H1 (cell line): ENCODE measurements around the gene GIT1. TPM values are rescaled to one million over a fixed set of nuclear protein-coding genes. Genes with fewer than 3 reads are reported as not detected.

Experiments used
- CTCF ChIA-PET: fragments of 300-600 bp; sonication (Branson Sonifier 250); formaldehyde crosslinking; loops from one replicate; lab custom pipeline; 2021; ENCODE audit not compliant: partially characterized antibody; lab: Charles Lee
- POLR2A ChIA-PET: fragments of 300-600 bp; sonication (Branson Sonifier 250); formaldehyde crosslinking; loops from one replicate; lab custom pipeline; 2021; ENCODE audit warnings: inconsistent platforms; ENCODE audit not compliant: partially characterized antibody; lab: Charles Lee
- DNase-seq, 2 experiments: peaks; one replicate each; pipeline versions ENCODE4 v3.0.0 to v3.0.0-alpha.2; 2010 to 2022; ENCODE audit warnings: low spot score in 2 of 2, low read depth in 1 of 2, mixed read lengths in 1 of 2
- FAIRE-seq: peaks from 2 replicates; lab custom pipeline; 2011; peaks lifted over from hg19 to GRCh38; lab: Jason Lieb, UNC
- H2AFZ ChIP-seq: 2 replicates; pipeline ENCODE4 v1.8.1; 2012; ENCODE audit warnings: low read length, inconsistent platforms
- H2AK5ac ChIP-seq: 2 replicates; pipeline ENCODE4 v1.6.1; 2013; ENCODE audit warnings: low read depth, low read length
- H2BK120ac ChIP-seq: replicated peaks from 2 replicates; pipeline ENCODE3; 2013; ENCODE audit warnings: low read depth, low read length, inconsistent platforms
- H2BK12ac ChIP-seq: 2 replicates; pipeline ENCODE4 v1.6.1; 2013; ENCODE audit warnings: low read depth, low read length
- H2BK15ac ChIP-seq: 2 replicates; pipeline ENCODE4 v1.6.1; 2013; ENCODE audit warnings: low read length
- H2BK20ac ChIP-seq: 2 replicates; pipeline ENCODE4 v1.6.1; 2013; ENCODE audit warnings: low read length
- H2BK5ac ChIP-seq: 2 replicates; pipeline ENCODE4 v1.6.1; 2013; ENCODE audit warnings: low read depth, low read length
- H3K14ac ChIP-seq: 2 replicates; pipeline ENCODE4 v1.6.1; 2013; ENCODE audit warnings: inconsistent platforms; ENCODE audit not compliant: insufficient read length
- H3K18ac ChIP-seq: 2 replicates; pipeline ENCODE4 v1.6.1; 2013; ENCODE audit warnings: low read length; ENCODE audit errors: extremely low read depth
- H3K23ac ChIP-seq: 2 replicates; pipeline ENCODE4 v1.6.1; 2013; ENCODE audit warnings: inconsistent platforms; ENCODE audit not compliant: insufficient read length
- H3K23me2 ChIP-seq: 2 replicates; pipeline ENCODE4 v1.6.1; 2013; ENCODE audit warnings: low read depth, low read length
- H3K27ac ChIP-seq: 2 replicates; pipeline ENCODE4 v1.6.1; 2011; ENCODE audit warnings: low read depth, low read length, inconsistent platforms
- H3K27me3 ChIP-seq, 4 experiments: replicated peaks in 1 of 4; 1 replicate in 1 of 4; 2 replicates in 3 of 4; pipeline versions ENCODE4 v1.6.1 to v1.8.1; 2011 to 2013; ENCODE audit warnings: low read length in 3 of 4, mild to moderate bottlenecking in 3 of 4, inconsistent platforms in 2 of 4, mixed read lengths in 2 of 4, moderate library complexity in 1 of 4; ENCODE audit not compliant: control insufficient read depth in 3 of 4, insufficient read depth in 3 of 4; ENCODE audit errors: extremely low read depth in 1 of 4
- H3K36me3 ChIP-seq, 4 experiments: 2 replicates each; pipeline versions ENCODE4 v1.6.1 to v1.8.1; 2011 to 2013; ENCODE audit warnings: mild to moderate bottlenecking in 4 of 4, low read length in 3 of 4, moderate library complexity in 2 of 4, control low read depth in 1 of 4, inconsistent platforms in 1 of 4; ENCODE audit not compliant: insufficient read depth in 4 of 4, control insufficient read depth in 2 of 4
- H3K4ac ChIP-seq: replicated peaks from 2 replicates; pipeline ENCODE3; 2013; ENCODE audit warnings: low read length, low read depth, mixed read lengths, inconsistent platforms; ENCODE audit not compliant: insufficient read length
- H3K4me1 ChIP-seq, 4 experiments: replicated peaks in 1 of 4; 1 replicate in 1 of 4; 2 replicates in 3 of 4; pipeline versions ENCODE4 v1.6.1 to v1.8.1; 2011 to 2013; ENCODE audit warnings: low read length in 3 of 4, inconsistent platforms in 2 of 4, mixed read lengths in 1 of 4; ENCODE audit not compliant: insufficient read depth in 4 of 4, control insufficient read depth in 3 of 4
- H3K4me2 ChIP-seq, 2 experiments: 2 replicates each; pipeline versions ENCODE4 v1.6.1 to v1.8.1; 2011 to 2013; ENCODE audit warnings: low read depth in 2 of 2, low read length in 2 of 2, control low read depth in 1 of 2, inconsistent platforms in 1 of 2, mild to moderate bottlenecking in 1 of 2; ENCODE audit not compliant: insufficient read depth in 1 of 2
- H3K4me3 ChIP-seq, 4 experiments: fragments of 200-600, 300-600 bp in 1 of 4; sonication (generic), shearing (Covaris generic), sonication (Bioruptor Twin) in 1 of 4; 2 replicates each; pipeline versions ENCODE4 v1.5.1 to v1.8.1; 2011 to 2016; ENCODE audit warnings: low read length in 4 of 4, low read depth in 3 of 4, control low read depth in 2 of 4, inconsistent platforms in 2 of 4, mild to moderate bottlenecking in 2 of 4, mixed read lengths in 1 of 4, moderate library complexity in 1 of 4; ENCODE audit not compliant: insufficient read depth in 2 of 4; ENCODE audit errors: extremely low read depth in 1 of 4
- H3K56ac ChIP-seq: replicated peaks from 2 replicates; pipeline ENCODE3; 2013; ENCODE audit warnings: low read depth, mild to moderate bottlenecking, mixed read lengths, low read length, inconsistent platforms; ENCODE audit not compliant: insufficient read length
- H3K79me1 ChIP-seq: 2 replicates; pipeline ENCODE4 v1.6.1; 2013; ENCODE audit warnings: low read depth, low read length, control low read depth
- H3K79me2 ChIP-seq, 2 experiments: 2 replicates each; pipeline versions ENCODE4 v1.6.1 to v1.8.1; 2012 to 2013; ENCODE audit warnings: low read length in 2 of 2, mild to moderate bottlenecking in 2 of 2, inconsistent platforms in 1 of 2; ENCODE audit not compliant: insufficient read depth in 2 of 2, control insufficient read depth in 1 of 2
- H3K9ac ChIP-seq, 4 experiments: replicated peaks in 1 of 4; 1 replicate in 1 of 4; 2 replicates in 3 of 4; pipeline versions ENCODE4 v1.6.1 to v1.8.1; 2011 to 2013; ENCODE audit warnings: low read depth in 3 of 4, low read length in 3 of 4, control low read depth in 2 of 4, mild to moderate bottlenecking in 2 of 4, moderate library complexity in 2 of 4, inconsistent platforms in 1 of 4; ENCODE audit errors: extremely low read depth in 1 of 4
- H3K9me3 ChIP-seq, 2 experiments: 2 replicates each; pipeline versions ENCODE4 v1.6.1 to v1.8.1; 2012 to 2013; ENCODE audit warnings: mild to moderate bottlenecking in 2 of 2, moderate library complexity in 2 of 2, control low read depth in 1 of 2, inconsistent platforms in 1 of 2, low read depth in 1 of 2, low read length in 1 of 2, mixed read lengths in 1 of 2; ENCODE audit not compliant: insufficient read depth in 2 of 2
- H4K20me1 ChIP-seq, 2 experiments: replicated peaks in 1 of 2; 2 replicates each; pipeline versions ENCODE3 to v1.8.1; 2011 to 2013; ENCODE audit warnings: inconsistent platforms in 2 of 2, low read length in 2 of 2, mild to moderate bottlenecking in 1 of 2; ENCODE audit not compliant: insufficient read depth in 2 of 2, control insufficient read depth in 1 of 2
- H4K5ac ChIP-seq: 2 replicates; pipeline ENCODE4 v1.6.1; 2013; ENCODE audit warnings: low read length, low read depth, mixed read lengths, inconsistent platforms; ENCODE audit not compliant: insufficient read length
- H4K8ac ChIP-seq: 2 replicates; pipeline ENCODE4 v1.8.0; 2013; ENCODE audit warnings: mild to moderate bottlenecking, moderate library complexity, low read length, inconsistent platforms; ENCODE audit not compliant: insufficient read depth; ENCODE audit errors: extremely low read depth
- H4K91ac ChIP-seq: replicated peaks from 2 replicates; pipeline ENCODE3; 2013; ENCODE audit warnings: low read length, mixed read lengths, inconsistent platforms; ENCODE audit not compliant: insufficient read length
- ATF3 ChIP-seq: IDR thresholded peaks from 2 replicates; pipeline ENCODE4 v1.6.1; 2011; ENCODE audit warnings: low read depth, mild to moderate bottlenecking, low read length; ENCODE audit not compliant: insufficient read depth
- FOSL1 ChIP-seq: IDR thresholded peaks from 2 replicates; pipeline ENCODE4 v1.6.1; 2011; ENCODE audit warnings: mild to moderate bottlenecking, low read depth, low read length, moderate library complexity; ENCODE audit not compliant: insufficient read depth
- SAP30 ChIP-seq: fragments of 300-600 bp; sonication (generic); IDR thresholded peaks from 2 replicates; pipeline ENCODE4 v1.7.1; 2012; ENCODE audit warnings: low read length, moderate library complexity, mild to moderate bottlenecking, inconsistent platforms; ENCODE audit not compliant: insufficient read depth, insufficient replicate concordance
- SIRT6 ChIP-seq: IDR thresholded peaks from one replicate; pipeline ENCODE4 v1.7.1; 2012; ENCODE audit warnings: low read length, inconsistent platforms
- TEAD4 ChIP-seq: IDR thresholded peaks from 2 replicates; pipeline ENCODE4 v1.6.1; 2012; ENCODE audit warnings: low read depth, low read length, inconsistent platforms, mixed read lengths
- whole genome bisulfite sequencing, 2 experiments: shearing (Covaris generic) in 1 of 2; methylation state at CpG; one replicate each; pipeline versions ENCODE4 v1.1.6 to v1.1.7; 2013 to 2015; ENCODE audit warnings: low lambda C conversion rate in 2 of 2, mixed read lengths in 2 of 2, inconsistent platforms in 1 of 2, low coverage in 1 of 2, missing lambda C conversion rate in 1 of 2; ENCODE audit not compliant: insufficient replicate concordance in 2 of 2, insufficient coverage in 1 of 2, insufficient read length in 1 of 2; ENCODE audit errors: extremely low coverage in 1 of 2, missing lambda C conversion rate in 1 of 2; 5-methylcytosine and 5-hydroxymethylcytosine counted together
- polyA plus RNA-seq, 7 experiments: library from polyadenylated mRNA; depleted of rRNA in 3 of 7; stranded (reverse) in 5 of 7; unstranded in 2 of 7; fragments of >200 nt in 5 of 7; fragments of 200-250 nt in 2 of 7; gene quantifications; 1 replicate in 5 of 7; 2 replicates in 1 of 7; 4 replicates in 1 of 7; pipeline versions ENCODE4 v1.2.1 to v1.2.3, GENCODE V29; 2011 to 2013; ENCODE audit warnings: missing spikeins in 2 of 7, mixed read lengths in 2 of 7
- total RNA-seq: library from RNA; stranded (reverse); fragmentation: NEBNext Ultra II Directional; extraction: Animal tissue kit (Norgen Biotek cat#: 25700); gene quantifications from 2 replicates; pipeline ENCODE4 v1.2.1, GENCODE V29; 2021

Gene GIT1
- total and polyA plus RNA-seq, 2 of the 8 experiments (the other 6 are each of a cell fraction or from before 2014, with no cell fraction given) = 62.4 to 63.0 TPM

- no peak overlapping the region for H3K27ac ChIP-seq
- H4K20me1 ChIP-seq = peaks cover 0 to 5% of the 10 kb centered on the region in 2 experiments
- H3K18ac ChIP-seq = no peak overlapping the region
- H2BK20ac ChIP-seq = no peak overlapping the region
- H3K9ac ChIP-seq = no peak overlapping the region
- H4K5ac ChIP-seq = no peak overlapping the region
- FAIRE-seq (no peak), DNase-seq (no peak)
- peaks cover 5 to 19% (median 12%) of the 10 kb centered on the region in 4 experiments for H3K4me1 ChIP-seq
- no peak overlapping the region for H3K14ac ChIP-seq
- H2BK15ac ChIP-seq = no peak overlapping the region
- ChIA-PET CTCF (interaction anchor here (1.0 to 9.5 kb wide), 4 partner anchors 8 to 37 kb away, joined by 3 to 95 read pairs (median 3); partner anchors contain the start of gene ANKRD13B), POLR2A (no interaction called here)
- H4K91ac ChIP-seq = no peak overlapping the region
- H2BK120ac ChIP-seq = no peak overlapping the region
- WGBS, 2 experiments = 100% methylated on average over 3 of the region's 3 CpGs; no CpG with 5 or more reads in 1 of the 2 experiments
- H2AK5ac ChIP-seq = no peak overlapping the region
- H3K27me3 ChIP-seq = peaks cover 1 to 20% (median 14%) of the 10 kb centered on the region in 4 experiments; a peak in 5 of 7 replicates
- no peak overlapping the region for H3K4me3 ChIP-seq
- no peaks in the 10 kb centered on the region for H3K79me2 ChIP-seq
- no peak overlapping the region for H4K8ac ChIP-seq
- peaks cover 0 to 7% (median 0%) of the 10 kb centered on the region in 4 experiments; a peak in 1 of 8 replicates for H3K36me3 ChIP-seq
- no peak overlapping the region for H3K4ac ChIP-seq
- H3K9me3 ChIP-seq = peaks cover 0 to 11% of the 10 kb centered on the region in 2 experiments; a peak in 1 of 4 replicates
- H3K4me2 ChIP-seq = no peak overlapping the region
- no peak overlapping the region for H3K23ac ChIP-seq
- H3K79me1 ChIP-seq = peaks cover 2% of the 10 kb centered on the region; the same call in 1 of the 2 replicates
- H2BK12ac ChIP-seq = no peak overlapping the region
- H3K23me2 ChIP-seq = peaks cover 2% of the 10 kb centered on the region
- TF ChIP-seq ATF3 (no peak), SAP30 (no peak), FOSL1 (no peak), SIRT6 (no peak), TEAD4 (no peak)
- no peak overlapping the region for H2AFZ ChIP-seq
- H2BK5ac ChIP-seq = no peak overlapping the region
- H3K56ac ChIP-seq = no peak overlapping the region
Measured at GRCh38 chr17:29610395-29610794, 20.9 kb upstream of the GIT1 start.
